Cerebellar nuclear complex (tissue), 1 donor: ENCODE measurements around the gene PTCH1.

ENCODE experiments used
- DNase-seq, 2 experiments: peaks; one replicate each; lab custom pipeline; 2025; lab: John Stamatoyannopoulos, UW

PTCH1 gene

GRCh38 chr9:95399261-95399660, 117.5 kb downstream of the PTCH1 start:
- DNase-seq: no peak
